H1 (cell line): ENCODE results near the gene TMEM117. TPM values are rescaled to one million over a fixed set of nuclear protein-coding genes. Genes with fewer than 3 reads are reported as not detected.

ENCODE experiments used
- ATF2 ChIP-seq: IDR thresholded peaks from 2 replicates; pipeline ENCODE4 v1.6.1; 2012; ENCODE audit warnings: low read length, inconsistent platforms
- CHD2 ChIP-seq: IDR thresholded peaks from 2 replicates; pipeline ENCODE4 v1.6.1; 2012; ENCODE audit warnings: low read length, improper control_type of control experiment
- CHD7 ChIP-seq: fragments of 300-600 bp; sonication (generic); IDR thresholded peaks from 2 replicates; pipeline ENCODE4 v1.7.1; 2012; ENCODE audit warnings: low read length, moderate library complexity, mild to moderate bottlenecking, inconsistent platforms; ENCODE audit not compliant: insufficient replicate concordance
- E2F6 ChIP-seq: IDR thresholded peaks from 2 replicates; pipeline ENCODE4 v1.6.1; 2012; ENCODE audit warnings: inconsistent platforms
- SP2 ChIP-seq: IDR thresholded peaks from 2 replicates; pipeline ENCODE4 v1.6.1; 2012; ENCODE audit warnings: mild to moderate bottlenecking, low read length, inconsistent platforms
- polyA plus RNA-seq, 7 experiments: library from polyadenylated mRNA; depleted of rRNA in 3 of 7; stranded (reverse) in 5 of 7; unstranded in 2 of 7; fragments of >200 nt in 5 of 7; fragments of 200-250 nt in 2 of 7; gene quantifications; 1 replicate in 5 of 7; 2 replicates in 1 of 7; 4 replicates in 1 of 7; pipeline versions ENCODE4 v1.2.1 to v1.2.3, GENCODE V29; 2011 to 2013; ENCODE audit warnings: missing spikeins in 2 of 7, mixed read lengths in 2 of 7
- total RNA-seq: library from RNA; stranded (reverse); fragmentation: NEBNext Ultra II Directional; extraction: Animal tissue kit (Norgen Biotek cat#: 25700); gene quantifications from 2 replicates; pipeline ENCODE4 v1.2.1, GENCODE V29; 2021

Gene TMEM117
- total and polyA plus RNA-seq, 2 of the 8 experiments (the other 6 are each of a cell fraction or from before 2014, with no cell fraction given) = 0.80 to 1.4 TPM

- TF ChIP-seq CHD7 = no peak
- TF ChIP-seq SP2 = no peak
- no peak for TF ChIP-seq CHD2
- TF ChIP-seq E2F6 = no peak
- TF ChIP-seq ATF2 = no peak
Observed at GRCh38 chr12:43884683-43885410, 49.0 kb downstream of the TMEM117 start (continued).
